K562 (cell line): ENCODE measurements around the gene IL4R. TPM values are rescaled to one million over a fixed set of nuclear protein-coding genes. Genes with fewer than 3 reads are reported as not detected.

Experiments
- ATF3 ChIP-seq, 2 experiments: fragments of 450-650 bp in 1 of 2; sonication (generic) in 1 of 2; formaldehyde crosslinking in 1 of 2; IDR thresholded peaks in 1 of 2; conservative IDR thresholded peaks in 1 of 2; 2 replicates each; pipeline versions ENCODE4 v1.6.1 to v1.8.1; 2016 to 2023; ENCODE audit warnings: mild to moderate bottlenecking in 2 of 2, moderate library complexity in 2 of 2, inconsistent platforms in 1 of 2, missing genetic modification reagents in 1 of 2
- FOSL1 ChIP-seq: fragments of 200-800 bp; sonication (Bioruptor generic); conservative IDR thresholded peaks from 2 replicates; pipeline ENCODE4 v1.6.1; 2016; ENCODE audit warnings: missing genetic modification characterization, missing compliant biosample characterization
- JUNB ChIP-seq: fragments of 450-650 bp; formaldehyde crosslinking; conservative IDR thresholded peaks from 2 replicates; pipeline ENCODE4 v1.4.0; 2020; ENCODE audit warnings: mild to moderate bottlenecking
- PCBP1 ChIP-seq: fragments of 200-400 bp; formaldehyde crosslinking; IDR thresholded peaks from 2 replicates; pipeline ENCODE4 v1.6.1; 2018; ENCODE audit warnings: mild to moderate bottlenecking, low read depth, low read length; ENCODE audit not compliant: poor library complexity, severe bottlenecking
- POLR2AphosphoS5 ChIP-seq: IDR thresholded peaks from 2 replicates; pipeline ENCODE4 v1.6.1; 2011; ENCODE audit warnings: mild to moderate bottlenecking, low read depth, low read length, moderate library complexity; ENCODE audit not compliant: control insufficient read depth, insufficient read depth
- ZEB2 ChIP-seq: fragments of 450-650 bp; IDR thresholded peaks from 2 replicates; pipeline ENCODE4 v1.6.1; 2016
- ZNF436 ChIP-seq: fragments of 250-450, 450-650 bp; sonication (Bioruptor Pico); formaldehyde crosslinking; IDR thresholded peaks from 2 replicates; pipeline ENCODE4 v1.7.0; 2020; ENCODE audit warnings: mild to moderate bottlenecking
- polyA plus RNA-seq, 8 experiments: library from polyadenylated mRNA; depleted of rRNA in 4 of 8; stranded (reverse) in 5 of 8; unstranded in 3 of 8; fragments of >200 nt; fragmentation: Nextera tagmentation in 2 of 8; fragmentation: Illumina TruSeq in 1 of 8; extraction: Ambion mirVana in 2 of 8; extraction: Trizol in 1 of 8; gene quantifications; 2 replicates each; pipeline versions ENCODE4 v1.2.1 to v1.2.3, GENCODE V29; 2011 to 2014; ENCODE audit warnings: inconsistent platforms in 1 of 8, missing spikeins in 1 of 8
- total RNA-seq, 7 experiments: library from RNA; depleted of rRNA in 6 of 7; stranded (reverse); fragments of >200 nt in 6 of 7; fragmentation: Illumina TruSeq in 2 of 7; extraction: Trizol in 2 of 7; gene quantifications; 2 replicates each; pipeline versions ENCODE4 v1.2.1 to v1.2.3, GENCODE V29; 2011 to 2021; ENCODE audit warnings: low replicate concordance in 1 of 7
- TF ChIP-seq, protein P1 (sequence below): fragments of 250-450 bp; sonication (Bioruptor Pico); IDR thresholded peaks from 2 replicates; pipeline ENCODE4 v1.5.0; 2021; ENCODE audit warnings: mild to moderate bottlenecking, borderline replicate concordance
- TF ChIP-seq, protein P2 (sequence below), 2 experiments: fragments of 450-650 bp; conservative IDR thresholded peaks; 2 replicates each; pipeline ENCODE4 v1.6.1; 2017; ENCODE audit warnings: mild to moderate bottlenecking in 2 of 2, moderate library complexity in 2 of 2

IL4R gene
- total and polyA plus RNA-seq, 9 of the 15 experiments (the other 6 are each of a cell fraction or from before 2014, with no cell fraction given), result 0.17 to 5.8 (median 3.3) TPM

GRCh38 chr16:27264151-27264550 lies 49.6 kb upstream of the IL4R start (continued):
- TF ChIP-seq, protein P1, sequence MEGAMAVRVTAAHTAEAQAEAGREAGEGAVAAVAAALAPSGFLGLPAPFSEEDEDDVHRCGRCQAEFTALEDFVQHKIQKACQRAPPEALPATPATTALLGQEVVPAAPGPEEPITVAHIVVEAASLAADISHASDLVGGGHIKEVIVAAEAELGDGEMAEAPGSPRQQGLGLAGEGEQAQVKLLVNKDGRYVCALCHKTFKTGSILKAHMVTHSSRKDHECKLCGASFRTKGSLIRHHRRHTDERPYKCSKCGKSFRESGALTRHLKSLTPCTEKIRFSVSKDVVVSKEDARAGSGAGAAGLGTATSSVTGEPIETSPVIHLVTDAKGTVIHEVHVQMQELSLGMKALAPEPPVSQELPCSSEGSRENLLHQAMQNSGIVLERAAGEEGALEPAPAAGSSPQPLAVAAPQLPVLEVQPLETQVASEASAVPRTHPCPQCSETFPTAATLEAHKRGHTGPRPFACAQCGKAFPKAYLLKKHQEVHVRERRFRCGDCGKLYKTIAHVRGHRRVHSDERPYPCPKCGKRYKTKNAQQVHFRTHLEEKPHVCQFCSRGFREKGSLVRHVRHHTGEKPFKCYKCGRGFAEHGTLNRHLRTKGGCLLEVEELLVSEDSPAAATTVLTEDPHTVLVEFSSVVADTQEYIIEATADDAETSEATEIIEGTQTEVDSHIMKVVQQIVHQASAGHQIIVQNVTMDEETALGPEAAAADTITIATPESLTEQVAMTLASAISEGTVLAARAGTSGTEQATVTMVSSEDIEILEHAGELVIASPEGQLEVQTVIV (CRISPR knock-in tag), result no peak
- no peak for TF ChIP-seq JUNB (CRISPR knock-in tag)
- TF ChIP-seq ZEB2, result peak; percentile 81
- no peak for TF ChIP-seq PCBP1
- no peak for TF ChIP-seq ZNF436 (CRISPR knock-in tag)
- no peak for TF ChIP-seq POLR2AphosphoS5
- TF ChIP-seq, protein P2, sequence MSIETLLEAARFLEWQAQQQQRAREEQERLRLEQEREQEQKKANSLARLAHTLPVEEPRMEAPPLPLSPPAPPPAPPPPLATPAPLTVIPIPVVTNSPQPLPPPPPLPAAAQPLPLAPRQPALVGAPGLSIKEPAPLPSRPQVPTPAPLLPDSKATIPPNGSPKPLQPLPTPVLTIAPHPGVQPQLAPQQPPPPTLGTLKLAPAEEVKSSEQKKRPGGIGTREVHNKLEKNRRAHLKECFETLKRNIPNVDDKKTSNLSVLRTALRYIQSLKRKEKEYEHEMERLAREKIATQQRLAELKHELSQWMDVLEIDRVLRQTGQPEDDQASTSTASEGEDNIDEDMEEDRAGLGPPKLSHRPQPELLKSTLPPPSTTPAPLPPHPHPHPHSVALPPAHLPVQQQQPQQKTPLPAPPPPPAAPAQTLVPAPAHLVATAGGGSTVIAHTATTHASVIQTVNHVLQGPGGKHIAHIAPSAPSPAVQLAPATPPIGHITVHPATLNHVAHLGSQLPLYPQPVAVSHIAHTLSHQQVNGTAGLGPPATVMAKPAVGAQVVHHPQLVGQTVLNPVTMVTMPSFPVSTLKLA (conservative IDR thresholded peaks at IDR 0.05), result no peak
- TF ChIP-seq ATF3 (IDR thresholded peaks at IDR 0.05), result peak; percentile 82
- TF ChIP-seq ATF3 (CRISPR knock-in tag; conservative IDR thresholded peaks at IDR 0.05), result no peak
- peak; percentile 76 for TF ChIP-seq FOSL1 (tag)
- TF ChIP-seq, all 486 proteins: peak for 8
